ENCODE data around the gene LAGE3. TPM values are rescaled to one million over a fixed set of nuclear protein-coding genes. Genes with fewer than 3 reads are reported as not detected.

The LAGE3 gene
- total RNA-seq, 2 donors from 2014 or later = 29.5 to 34.1 TPM

GRCh38 chrX:154428176-154429171 is 50.6 kb downstream of the LAGE3 start, which contains the start of gene ATP6AP1:
ATP6AP1 (plus strand) TSS chrX:154428677; CDS start chrX:154428693, 16 bp downstream.
- TF ChIP-seq CTCF (conservative IDR thresholded peaks at IDR 0.05) = no peak
- peak within 1 kb of the TSS; percentile 44 for H3K27ac Mint-ChIP-seq
- Histone ChIP-seq H3K36me3 (ENCODE audit: control insufficient read depth, insufficient read depth, low read length) (no peaks in the 10 kb centered on the region), H3K27me3 (ENCODE audit: control insufficient read depth, insufficient read depth, low read length, poor library complexity, severe bottlenecking) (no peaks in the 10 kb centered on the region), H3K4me3 (ENCODE audit: low read length) (peak within 1 kb of the TSS; percentile 84), H3K9ac (ENCODE audit: extremely low read depth, low read length, poor library complexity, severe bottlenecking) (no peak within 1 kb of the TSS), H3K27ac (ENCODE audit: low read depth, low read length) (no peak within 1 kb of the TSS), H3K9me3 (ENCODE audit: control insufficient read depth, low read length) (no peaks in the 10 kb centered on the region), H3K4me1 (ENCODE audit: control insufficient read depth, insufficient read depth, low read length) (no peaks in the 10 kb centered on the region)
- DNase-seq = peak; percentile 94
- H3K27me3 Mint-ChIP-seq (ENCODE audit: insufficient read depth) = no peaks in the 10 kb centered on the region
- H3K4me3 Mint-ChIP-seq = peak within 1 kb of the TSS; percentile 68
- 0 to 12% methylated on average over 3 to 86 of the region's 87 CpGs for WGBS, 2 experiments (ENCODE audit: insufficient coverage in 1 of 2, insufficient read length in 1 of 2)
- peaks cover 62% of the 10 kb centered on the region for H3K9me3 Mint-ChIP-seq
- peaks cover 10% of the 10 kb centered on the region for H3K36me3 Mint-ChIP-seq (ENCODE audit: low read depth)
- no peaks in the 10 kb centered on the region for H3K4me1 Mint-ChIP-seq

Small RNA genes lying within 50 kb of the gene (microRNA-seq; reads per million reads assigned to microRNA genes)
- not detected for gene MIR6858 (ENCODE audit: borderline microRNAs expressed)

Other genes with a start within 250 kb of the LAGE3 start
- gene OPN1MW3, start 221.7 kb downstream of the LAGE3 start, total RNA-seq = not detected
- not detected for gene TEX28, start 184.2 kb downstream of the LAGE3 start, total RNA-seq
- gene TKTL1, start 183.5 kb downstream of the LAGE3 start, total RNA-seq = not detected
- gene FLNA, start 104.6 kb downstream of the LAGE3 start, total RNA-seq = 1,000 to 10,000 TPM; 1,074 to 1,251 TPM
- 10 to 100 TPM; 60.3 to 76.4 TPM for gene EMD, start 100.0 kb downstream of the LAGE3 start, total RNA-seq
- gene RPL10, start 80.9 kb downstream of the LAGE3 start, total RNA-seq = 1,000 to 10,000 TPM; 2,142 to 2,551 TPM
- 10 to 100 TPM; 13.8 to 17.0 TPM for gene DNASE1L1, start 70.0 kb downstream of the LAGE3 start, total RNA-seq
- 10 to 100 TPM; 32.9 to 62.9 TPM for gene TAFAZZIN, start 67.7 kb downstream of the LAGE3 start, total RNA-seq
- 10 to 100 TPM; 61.6 to 66.8 TPM for gene ATP6AP1, start 50.6 kb downstream of the LAGE3 start, total RNA-seq
- 100 to 1,000 TPM; 143 to 179 TPM for gene GDI1, start 42.1 kb downstream of the LAGE3 start, total RNA-seq
- 100 to 1,000 TPM in 1 of 2 donors, 10 to 100 TPM in 1; 91.0 to 102 TPM for gene FAM50A, start 35.1 kb downstream of the LAGE3 start, total RNA-seq
- 10 to 100 TPM; 52.6 to 68.8 TPM for gene PLXNA3, start 21.0 kb downstream of the LAGE3 start, total RNA-seq
- gene UBL4A, start 7.3 kb upstream of the LAGE3 start, total RNA-seq = 10 to 100 TPM; 29.1 to 35.9 TPM
- 1 to 10 TPM; 5.4 to 9.1 TPM for gene SLC10A3, start 11.3 kb upstream of the LAGE3 start, total RNA-seq
- gene FAM3A, start 37.0 kb upstream of the LAGE3 start, total RNA-seq = 10 to 100 TPM; 23.6 to 24.3 TPM
- gene G6PD, start 67.6 kb upstream of the LAGE3 start, total RNA-seq = 10 to 100 TPM; 71.7 to 81.4 TPM
- 10 to 100 TPM; 19.8 to 20.3 TPM for gene IKBKG, start 68.3 kb upstream of the LAGE3 start, total RNA-seq
- not detected for gene CTAG1A, start 105.9 kb upstream of the LAGE3 start, total RNA-seq
- gene CTAG1B, start 140.0 kb upstream of the LAGE3 start, total RNA-seq = not detected
- not detected for gene CTAG2, start 174.3 kb upstream of the LAGE3 start, total RNA-seq